Fibroblast of villous mesenchyme (primary cell): ENCODE data around the gene KLHL30. TPM values are rescaled to one million over a fixed set of nuclear protein-coding genes. Genes with fewer than 3 reads are reported as not detected.

Experiments used
- DNase-seq: peaks from one replicate; pipeline ENCODE4 v3.0.0-alpha.2; 2010; ENCODE audit warnings: low read depth
- H3K4me3 ChIP-seq: 2 replicates; pipeline ENCODE4 v1.5.1; 2011; ENCODE audit warnings: low read depth, mild to moderate bottlenecking, low read length
- total RNA-seq: library from RNA; depleted of rRNA; stranded (reverse); fragments of >200 nt; gene quantifications from 2 replicates; pipeline ENCODE4 v1.2.3, GENCODE V29; 2012
- TF ChIP-seq, protein P1 (sequence below): IDR thresholded peaks from 2 replicates; pipeline ENCODE4 v1.5.1; 2012; ENCODE audit warnings: low read depth, mild to moderate bottlenecking, low read length; ENCODE audit not compliant: insufficient read depth

The KLHL30 gene
- total RNA-seq, 1 donor = 0.43 TPM

- H3K4me3 ChIP-seq = no peak overlapping the region
- TF ChIP-seq, protein P1, sequence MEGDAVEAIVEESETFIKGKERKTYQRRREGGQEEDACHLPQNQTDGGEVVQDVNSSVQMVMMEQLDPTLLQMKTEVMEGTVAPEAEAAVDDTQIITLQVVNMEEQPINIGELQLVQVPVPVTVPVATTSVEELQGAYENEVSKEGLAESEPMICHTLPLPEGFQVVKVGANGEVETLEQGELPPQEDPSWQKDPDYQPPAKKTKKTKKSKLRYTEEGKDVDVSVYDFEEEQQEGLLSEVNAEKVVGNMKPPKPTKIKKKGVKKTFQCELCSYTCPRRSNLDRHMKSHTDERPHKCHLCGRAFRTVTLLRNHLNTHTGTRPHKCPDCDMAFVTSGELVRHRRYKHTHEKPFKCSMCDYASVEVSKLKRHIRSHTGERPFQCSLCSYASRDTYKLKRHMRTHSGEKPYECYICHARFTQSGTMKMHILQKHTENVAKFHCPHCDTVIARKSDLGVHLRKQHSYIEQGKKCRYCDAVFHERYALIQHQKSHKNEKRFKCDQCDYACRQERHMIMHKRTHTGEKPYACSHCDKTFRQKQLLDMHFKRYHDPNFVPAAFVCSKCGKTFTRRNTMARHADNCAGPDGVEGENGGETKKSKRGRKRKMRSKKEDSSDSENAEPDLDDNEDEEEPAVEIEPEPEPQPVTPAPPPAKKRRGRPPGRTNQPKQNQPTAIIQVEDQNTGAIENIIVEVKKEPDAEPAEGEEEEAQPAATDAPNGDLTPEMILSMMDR = peak; percentile 19
- DNase-seq = peak; percentile 44
Observed at GRCh38 chr2:238152771-238153688, 14.6 kb downstream of the KLHL30 start.

DNA sequence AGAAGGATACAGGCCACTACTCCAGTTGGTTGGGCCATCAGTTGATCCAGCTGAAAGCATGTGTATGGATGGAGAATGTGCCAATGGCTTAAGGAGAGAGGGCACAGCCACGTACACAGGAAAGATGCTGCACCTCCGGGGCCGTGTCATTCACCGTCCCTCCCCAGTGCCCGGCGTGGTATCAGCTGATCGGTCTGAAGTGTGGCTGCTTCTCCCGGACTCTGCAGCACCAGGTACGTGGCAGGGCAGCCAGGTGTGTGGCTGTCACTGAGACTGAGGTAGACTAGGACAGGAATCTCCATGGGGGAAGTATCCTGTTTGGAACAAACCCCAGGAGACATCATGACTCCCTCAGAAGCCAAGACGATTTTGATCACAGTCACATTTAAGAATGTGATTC, 16.1 kb downstream of the KLHL30 start:
- TF ChIP-seq, protein P1 = no peak
- H3K4me3 ChIP-seq = no peak overlapping the region
- DNase-seq = no peak

GRCh38 chr2:238155051-238155760, 16.7 kb downstream of the KLHL30 start:
- TF ChIP-seq, protein P1 = no peak
- no peak overlapping the region for H3K4me3 ChIP-seq
- peak; percentile 72 for DNase-seq

- no peak for DNase-seq
- no peak overlapping the region for H3K4me3 ChIP-seq
- TF ChIP-seq, protein P1 = no peak
Observed at GRCh38 chr2:238155761-238156694, 17.6 kb downstream of the KLHL30 start.

DNA sequence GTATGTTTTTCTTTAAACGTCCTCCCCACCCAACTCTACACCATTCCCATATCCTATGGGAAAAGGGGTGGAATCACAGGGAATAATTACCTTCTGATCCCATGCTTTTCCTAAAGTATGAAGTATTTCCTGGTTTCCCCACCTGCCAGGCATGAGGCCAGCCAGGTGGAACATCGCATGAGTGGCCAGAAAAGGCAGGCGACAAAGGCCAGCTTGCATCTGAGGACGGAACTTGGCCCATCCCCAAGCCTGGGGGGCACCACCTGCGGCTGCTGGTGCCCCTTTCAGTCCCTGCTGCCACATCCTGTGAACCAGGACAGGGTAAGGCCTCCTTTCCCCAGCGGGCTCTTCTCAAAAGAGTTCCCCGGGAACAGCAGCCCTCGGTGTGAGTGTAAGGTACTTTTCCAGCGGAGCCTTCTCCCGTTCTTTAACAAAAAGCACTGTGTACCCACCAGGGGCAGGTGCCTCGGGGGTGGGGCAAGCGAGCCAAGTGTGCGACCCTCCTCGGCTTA, 19.1 kb downstream of the KLHL30 start:
- no peak for DNase-seq
- TF ChIP-seq, protein P1 = no peak
- H3K4me3 ChIP-seq = no peak overlapping the region

- H3K4me3 ChIP-seq = no peak overlapping the region
- TF ChIP-seq, protein P1 = no peak
- DNase-seq = no peak
Observed at GRCh38 chr2:238158018-238158508, 19.6 kb downstream of the KLHL30 start.
